Measurements from ENCODE around the gene RAP2A.

DNA sequence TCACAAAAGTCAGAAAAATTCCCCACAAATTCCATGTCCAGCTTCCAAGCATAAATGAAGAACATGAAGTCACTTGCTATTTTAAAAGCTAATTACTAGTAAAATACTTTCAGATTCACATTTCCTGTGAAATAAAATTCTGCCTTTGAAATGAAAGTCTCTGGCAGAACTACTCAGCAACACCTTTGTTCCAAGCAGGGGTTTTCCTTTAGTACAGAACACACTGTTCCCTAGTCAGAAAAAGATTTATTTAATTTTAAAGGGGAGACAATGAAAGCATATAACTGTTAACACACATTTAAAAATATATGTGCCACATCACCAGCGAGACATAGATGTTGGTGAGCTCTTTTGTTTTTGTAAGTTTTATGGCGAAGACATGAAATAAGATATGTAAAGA lies 26.4 kb upstream of the RAP2A start:
- TF ChIP-seq CTCF (conservative IDR thresholded peaks at IDR 0.05; ENCODE audit: low read length) (no peak), EZH2phosphoT487 (IDR thresholded peaks at IDR 0.05; ENCODE audit: borderline replicate concordance, low read depth, low read length) (no peak)

Data from OCI-LY7 (cell line).